ENCODE measurements around the gene HTR3E.

- TF ChIP-seq CTCF (IDR thresholded peaks at IDR 0.05) = no peak
- no peak for TF ChIP-seq POLR2A (IDR thresholded peaks at IDR 0.05)
Observed at GRCh38 chr3:184077881-184078280, 19.0 kb upstream of the HTR3E start.
